NOMO-1 (cell line): ENCODE data around the gene DNM3.

ENCODE experiments used
- DNase-seq, 2 experiments: peaks; one replicate each; lab custom pipeline; 2025; ENCODE audit not compliant: unreplicated experiment in 2 of 2; lab: John Stamatoyannopoulos, UW

DNM3 gene

DNA sequence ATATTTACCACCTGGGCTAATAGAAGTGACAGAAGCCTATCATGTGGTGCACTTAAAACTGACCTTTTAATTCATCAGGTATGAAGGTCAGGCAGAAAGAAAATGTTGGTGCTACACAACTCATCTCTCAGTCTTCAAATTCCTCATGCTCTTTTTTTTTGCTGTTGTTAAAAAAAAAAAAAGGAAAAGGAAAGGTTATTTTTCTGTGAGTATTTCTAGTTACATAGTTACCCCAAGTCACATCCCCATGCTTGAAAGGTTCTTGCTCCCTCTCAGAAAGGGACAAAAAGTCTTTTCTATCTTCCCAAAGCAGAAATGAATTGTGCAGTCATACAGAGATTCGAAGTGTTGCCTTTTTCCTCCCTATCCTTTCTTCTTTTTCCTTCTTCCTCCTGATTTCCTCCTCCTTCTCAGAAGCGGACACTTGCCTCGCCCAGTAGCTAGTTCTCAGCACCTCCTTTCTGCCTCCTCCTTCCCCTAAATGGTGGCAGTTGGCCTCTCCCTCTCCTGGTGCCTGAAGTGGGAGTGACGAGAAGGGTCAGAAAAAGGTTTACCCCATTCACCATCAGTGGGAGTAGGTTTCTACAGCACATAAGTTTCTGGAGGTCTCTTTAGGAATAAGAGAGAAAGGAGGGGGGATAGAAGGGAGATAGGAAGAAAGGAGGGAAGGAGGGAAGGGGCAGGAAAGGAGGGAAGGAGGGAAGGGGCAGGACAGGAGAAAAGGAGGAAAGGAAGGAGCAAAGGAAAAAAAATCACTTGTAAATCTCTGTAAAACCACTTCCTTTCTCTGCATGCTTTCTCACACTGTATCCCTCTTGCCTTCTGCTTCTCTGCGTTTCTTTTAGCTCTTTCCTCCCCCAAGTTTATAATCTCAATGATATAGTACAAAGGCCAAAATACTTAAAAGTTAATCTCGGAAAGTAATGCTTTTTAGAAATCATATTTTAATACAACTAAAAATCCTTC is 558.7 kb downstream of the DNM3 start:
- no peak for DNase-seq

DNA sequence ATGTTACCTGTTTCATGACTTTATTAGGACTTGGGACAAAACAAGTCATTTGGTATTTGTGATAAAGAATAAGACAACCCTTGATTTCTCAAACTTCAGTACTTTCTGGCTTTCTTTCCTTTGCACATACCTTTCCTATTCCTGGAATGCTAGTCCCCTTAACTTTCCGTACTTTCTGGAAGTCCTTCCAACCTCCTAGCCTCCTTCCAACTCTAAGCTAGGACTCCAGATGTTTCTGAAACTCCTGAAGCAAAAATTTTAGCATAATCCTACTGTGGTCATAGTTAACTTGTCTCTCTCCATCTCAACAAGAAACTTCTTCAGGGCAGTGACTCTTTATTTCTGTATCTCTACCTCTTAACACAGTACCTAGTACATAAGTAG is 559.4 kb downstream of the DNM3 start:
- DNase-seq, result no peak

DNA sequence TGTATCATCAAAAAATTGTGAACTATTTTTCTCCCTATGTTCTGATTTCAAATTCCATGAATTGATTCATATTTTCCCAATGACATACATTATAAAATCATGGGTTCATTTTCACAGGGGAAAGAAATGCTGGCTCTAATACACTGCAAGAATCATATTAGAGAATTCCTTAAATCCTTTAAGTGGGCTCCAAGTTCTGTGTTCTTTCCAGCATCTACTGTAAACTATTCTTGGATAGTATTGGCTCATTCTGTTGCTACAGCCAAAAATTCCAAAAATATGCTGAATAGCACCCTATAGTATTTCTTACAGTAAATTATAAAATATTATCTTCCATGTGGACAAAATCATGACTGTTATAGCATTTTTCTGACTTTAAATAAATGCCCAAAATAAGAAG is 560.2 kb downstream of the DNM3 start:
- no peak for DNase-seq

DNA sequence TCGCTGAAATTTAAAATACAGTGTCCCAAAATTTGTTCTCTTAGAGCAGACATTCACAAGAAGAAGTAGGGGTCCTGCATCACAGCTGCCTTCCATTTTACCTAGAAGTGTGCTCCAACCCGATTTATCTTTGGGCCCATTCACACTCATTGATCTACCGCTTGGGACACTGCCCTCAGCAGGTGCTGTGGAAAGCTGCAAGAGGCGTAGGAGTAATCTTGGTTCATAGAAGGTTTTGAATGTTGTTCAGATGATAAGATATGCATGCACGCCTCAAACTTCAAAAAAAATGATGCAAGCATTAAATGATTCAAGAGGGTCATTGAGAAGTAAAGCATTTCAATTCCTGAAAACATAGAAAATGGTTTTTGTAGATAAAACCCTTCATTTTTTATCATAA is 560.6 kb downstream of the DNM3 start:
- no peak for DNase-seq

DNA sequence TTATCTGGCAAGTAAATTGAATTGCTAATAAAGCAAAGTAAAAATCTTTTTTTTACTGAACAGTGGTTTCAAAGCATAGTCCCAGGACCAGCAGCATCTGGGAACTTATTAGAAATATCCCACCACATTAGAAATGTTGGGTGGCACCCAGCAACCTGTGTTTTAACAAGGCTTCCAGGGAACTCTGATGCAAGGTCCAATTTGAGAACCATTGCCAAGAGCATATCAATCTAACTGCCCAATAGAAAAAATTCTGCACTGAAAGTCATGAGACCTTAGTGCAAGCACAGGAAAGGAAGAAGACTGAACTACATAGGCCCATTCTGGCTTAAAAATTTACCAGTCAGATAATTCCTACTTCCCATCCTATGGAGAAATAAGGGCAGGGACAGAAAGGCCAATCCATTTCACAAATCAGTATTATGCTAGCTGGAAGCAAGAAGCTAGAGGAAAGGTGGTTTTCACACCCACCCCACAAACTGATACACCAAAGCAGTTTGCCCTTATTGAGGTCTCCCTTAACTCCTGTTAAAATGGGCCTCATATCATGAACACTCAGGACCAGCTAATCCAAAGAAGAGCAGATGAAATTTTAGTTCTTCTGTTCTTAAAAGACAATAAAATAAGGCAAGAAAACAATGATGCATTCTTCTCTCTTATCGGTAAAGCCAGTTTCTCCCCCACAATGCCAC is 561.7 kb downstream of the DNM3 start:
- DNase-seq, result no peak

DNA sequence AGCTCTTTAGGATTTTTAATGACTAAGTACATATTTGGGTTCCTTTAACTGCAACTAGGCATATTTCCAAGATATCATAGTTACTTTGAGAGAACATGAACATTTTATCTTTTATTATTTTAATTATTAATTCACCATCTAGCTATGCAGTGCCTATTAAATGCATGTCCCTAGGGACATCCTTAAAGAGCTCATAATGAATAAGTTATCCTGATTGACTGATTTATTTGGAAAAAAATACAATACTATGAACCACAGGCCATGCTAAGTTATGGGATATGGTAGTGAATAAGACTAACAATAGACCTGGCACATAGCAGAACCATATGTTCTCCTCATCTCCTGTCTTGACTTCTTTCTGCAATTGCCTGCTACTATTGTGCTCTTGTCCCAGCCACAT is 562.8 kb downstream of the DNM3 start:
- no peak for DNase-seq

DNA sequence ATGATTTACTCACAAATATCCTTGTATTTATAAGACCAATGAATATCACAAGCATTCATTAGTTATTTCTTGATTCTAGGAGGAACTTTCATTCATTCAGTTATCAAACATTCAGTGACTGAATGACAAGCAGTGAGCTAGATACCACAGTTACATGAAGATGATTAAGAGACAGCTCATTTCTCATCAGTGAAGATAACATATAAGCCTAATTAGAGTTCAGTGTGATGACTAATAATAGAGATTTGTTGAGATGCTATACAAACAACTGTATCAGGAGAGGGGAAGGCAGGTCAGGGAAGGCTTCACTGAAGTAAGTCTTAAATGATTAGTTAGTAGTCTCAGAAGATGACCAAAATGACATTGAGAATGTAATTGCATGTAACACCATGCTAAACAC is 564.6 kb downstream of the DNM3 start:
- no peak for DNase-seq

DNA sequence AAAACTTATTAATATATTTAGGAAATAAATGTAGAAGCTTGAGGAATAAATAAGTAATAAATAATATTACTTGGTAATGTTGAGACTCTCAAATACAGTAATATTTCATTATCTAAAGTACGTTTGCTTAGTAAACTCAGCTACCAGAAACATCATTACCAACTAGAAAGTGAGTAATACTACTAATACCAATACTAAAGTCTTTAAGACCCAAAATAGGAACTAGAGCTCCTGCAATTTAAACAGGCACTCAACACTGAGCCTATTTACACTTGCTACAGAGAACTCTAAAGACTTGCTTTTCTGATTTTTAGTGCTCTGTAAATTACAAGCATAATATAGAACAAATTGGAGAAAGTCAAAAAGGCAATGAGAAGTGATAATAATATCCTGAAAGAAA is 565.7 kb downstream of the DNM3 start:
- no peak for DNase-seq

DNA sequence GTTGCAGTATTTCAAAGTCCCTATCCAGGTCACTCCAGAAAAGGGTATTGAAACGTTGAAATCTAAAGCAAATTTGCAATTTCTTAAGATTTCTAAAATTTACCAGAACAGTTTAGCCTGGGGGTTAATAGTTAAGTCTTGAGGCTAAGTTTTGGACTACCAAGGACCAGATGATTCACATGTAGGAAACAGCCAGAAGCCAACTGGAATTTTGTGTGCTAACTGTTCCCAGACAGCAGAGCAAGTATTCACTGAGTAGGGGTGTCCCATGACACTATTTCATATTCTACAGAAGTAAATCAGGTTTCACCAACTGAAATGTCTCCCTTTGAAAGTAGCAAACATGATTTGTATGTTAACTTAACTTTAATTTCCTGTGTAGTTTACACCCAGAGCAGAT is 567.7 kb downstream of the DNM3 start:
- DNase-seq, result no peak

DNA sequence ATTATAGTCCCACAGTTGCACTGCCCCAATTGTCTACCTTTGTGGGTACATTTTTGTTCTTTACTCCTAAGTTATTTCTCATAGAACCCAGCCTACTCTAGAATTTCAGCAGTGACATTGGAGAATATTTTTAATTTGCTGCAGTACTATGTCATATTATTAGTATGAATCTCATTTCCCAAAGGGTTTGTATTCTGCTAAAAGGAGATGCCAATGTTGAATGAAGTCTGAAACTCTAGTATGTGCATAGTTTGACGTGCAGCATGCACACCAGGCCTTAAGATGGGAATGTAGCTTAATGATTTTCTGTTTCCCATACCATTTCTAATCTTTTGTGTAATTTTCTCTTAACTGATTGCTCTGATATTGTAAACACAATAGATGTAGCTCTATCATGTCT is 568.7 kb downstream of the DNM3 start:
- no peak for DNase-seq

DNA sequence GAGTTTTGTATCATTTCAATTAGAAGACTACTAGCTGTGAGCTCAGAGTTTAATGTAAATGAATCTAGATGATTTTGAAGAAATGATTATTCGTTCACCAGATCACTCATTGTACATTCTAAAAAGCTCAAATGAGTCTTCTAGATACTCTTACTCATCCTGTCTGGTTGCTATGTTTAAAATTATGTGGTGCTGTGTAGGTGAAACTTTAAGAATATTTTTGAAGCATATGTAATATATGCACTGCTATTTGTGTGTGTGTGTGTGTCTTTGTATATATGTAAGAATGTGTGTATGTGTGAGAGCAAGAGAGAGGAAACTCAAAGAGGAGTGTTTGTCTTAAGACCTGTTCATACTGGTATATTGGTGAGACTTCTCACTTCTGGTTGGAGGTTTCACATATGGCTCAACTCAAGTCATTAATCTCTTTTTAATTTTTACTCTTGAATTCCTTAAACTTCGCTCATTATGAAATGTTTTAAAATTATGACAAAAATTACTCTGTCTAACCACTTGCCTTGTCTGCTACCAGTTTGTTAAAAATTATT is 570.6 kb downstream of the DNM3 start:
- DNase-seq, result no peak

DNA sequence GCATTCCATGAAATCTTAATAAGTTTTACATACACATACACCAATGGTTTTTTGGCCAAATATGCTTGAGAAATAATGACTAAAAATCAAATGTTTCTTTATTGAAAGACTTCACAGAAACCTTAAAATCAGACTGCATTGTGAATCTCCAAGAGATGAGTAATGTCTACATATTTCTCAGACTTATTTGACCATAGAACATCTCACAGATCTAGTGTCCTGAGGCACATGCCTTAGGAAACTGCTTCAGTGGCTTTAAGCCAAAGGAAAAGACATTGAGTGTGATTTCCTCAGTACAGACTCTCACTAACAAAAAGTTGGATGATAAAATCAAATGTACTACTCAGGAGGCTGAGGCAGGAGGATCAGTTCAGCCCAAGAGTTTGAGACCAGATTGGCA is 573.0 kb downstream of the DNM3 start:
- DNase-seq, result no peak

DNA sequence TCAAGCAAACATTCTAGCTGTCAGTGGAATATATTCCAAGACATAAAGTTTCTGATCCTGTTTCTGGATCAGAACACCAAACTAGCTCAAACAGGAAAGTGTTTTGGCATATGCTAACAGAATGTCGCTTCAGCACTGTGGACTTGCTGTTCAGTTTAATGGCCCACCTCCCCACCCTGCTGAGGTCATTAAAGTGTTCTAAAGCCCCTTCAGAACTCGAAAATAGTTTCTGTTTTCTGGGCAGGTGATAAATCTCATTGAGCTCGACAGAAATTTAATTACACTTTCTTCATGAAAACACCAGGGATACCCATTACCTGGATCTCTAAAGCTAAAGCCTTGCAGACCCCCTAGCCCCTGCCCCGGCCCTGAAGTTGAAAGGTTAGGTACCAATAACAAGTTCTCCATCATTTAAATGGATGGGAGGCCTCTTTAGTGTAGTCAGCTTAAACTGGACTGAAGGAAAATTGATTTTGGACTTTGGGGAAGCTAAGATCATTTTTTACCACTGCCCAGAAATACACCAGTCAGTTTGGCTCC is 575.3 kb downstream of the DNM3 start:
- no peak for DNase-seq

DNA sequence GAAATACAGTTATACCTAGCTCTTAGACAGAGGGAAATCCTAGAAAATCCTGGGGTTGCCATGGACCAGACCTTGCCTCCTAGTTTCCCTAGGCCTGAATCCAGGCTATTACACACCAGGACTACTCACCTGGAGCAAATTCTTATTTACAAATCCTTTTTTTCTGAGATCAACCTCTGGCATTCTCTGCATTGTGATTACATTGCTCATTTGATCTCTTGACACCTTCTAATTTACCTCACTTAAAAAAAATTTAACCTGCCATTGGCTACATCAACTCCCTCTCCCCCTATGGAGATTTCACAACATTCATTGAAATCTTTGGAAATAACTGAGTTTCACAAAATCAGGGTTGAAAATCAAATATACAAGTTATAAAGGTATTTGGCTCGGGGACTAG is 576.3 kb downstream of the DNM3 start:
- DNase-seq, result no peak

DNA sequence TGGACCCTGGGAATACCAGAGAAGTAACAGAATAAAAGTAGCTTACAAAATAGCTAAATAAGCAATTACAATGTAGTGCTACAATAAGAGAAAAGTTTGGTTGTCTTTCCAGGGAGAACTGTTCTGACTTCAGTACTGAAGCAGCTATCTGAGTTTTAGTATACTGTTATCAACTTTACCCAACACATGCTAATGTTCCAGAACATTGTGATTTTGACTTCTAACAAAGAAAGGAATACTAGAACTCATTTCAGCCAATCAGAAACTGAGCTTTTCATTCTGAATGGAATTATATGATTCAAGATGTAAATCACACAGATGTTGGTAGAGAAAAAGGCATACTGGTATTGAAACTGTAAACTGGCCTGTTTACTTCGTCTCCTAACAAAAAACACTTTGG is 579.1 kb downstream of the DNM3 start, which contains the start of gene C1orf105:
Gene C1orf105, plus strand, starts transcription at position 301 of the 400 bp plus-strand sequence. CDS start 201 bp downstream, outside the sequence.
- DNase-seq, result no peak

DNA sequence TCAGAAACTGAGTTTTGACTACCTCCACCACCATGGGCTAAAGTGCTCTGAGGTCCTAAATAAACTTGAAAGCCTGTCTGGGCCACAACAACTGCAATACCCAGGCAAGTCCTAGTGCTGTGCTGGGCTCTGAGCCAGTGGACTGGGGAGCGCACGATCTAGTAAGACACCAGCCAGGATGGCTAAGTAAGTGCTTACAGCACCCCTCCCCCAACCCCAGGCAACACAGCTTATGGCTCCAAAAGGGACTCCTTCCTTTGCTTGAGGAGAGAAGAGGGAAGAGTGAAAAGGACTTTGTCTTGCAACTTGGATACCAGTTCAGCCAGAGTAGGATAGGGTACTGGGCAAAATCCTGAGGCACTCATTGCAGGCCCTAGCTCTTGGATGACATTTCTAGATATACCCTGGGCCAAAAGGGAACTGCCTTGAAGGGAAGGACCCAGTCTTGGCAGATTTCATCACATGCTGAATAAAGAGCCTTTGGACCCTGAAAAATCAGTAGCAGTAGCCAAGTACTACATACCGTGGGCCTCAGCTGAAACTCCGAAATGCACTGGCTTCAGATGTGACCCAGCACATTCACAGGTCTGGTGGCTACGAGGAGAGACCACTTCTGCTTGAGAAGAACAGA is 580.8 kb downstream of the DNM3 start:
- no peak for DNase-seq

DNA sequence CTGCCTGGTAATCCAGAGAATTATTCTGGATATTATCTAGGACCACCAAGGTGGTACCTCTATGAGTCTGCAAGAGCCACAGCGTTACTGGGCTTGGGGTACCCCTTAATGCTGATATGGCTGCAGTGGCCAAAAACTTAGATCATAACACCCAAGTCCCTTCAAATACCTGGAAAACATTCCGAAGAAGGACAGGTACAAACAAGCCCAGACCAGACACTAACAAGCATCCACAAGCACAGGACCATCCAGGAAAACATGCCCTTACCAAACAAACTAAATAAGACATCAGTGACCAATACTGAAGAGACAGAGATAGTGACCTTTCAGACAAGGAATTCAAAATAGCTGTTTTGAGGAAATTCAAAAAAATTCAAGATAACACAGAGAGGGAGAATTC is 582.0 kb downstream of the DNM3 start:
- DNase-seq, result no peak

DNA sequence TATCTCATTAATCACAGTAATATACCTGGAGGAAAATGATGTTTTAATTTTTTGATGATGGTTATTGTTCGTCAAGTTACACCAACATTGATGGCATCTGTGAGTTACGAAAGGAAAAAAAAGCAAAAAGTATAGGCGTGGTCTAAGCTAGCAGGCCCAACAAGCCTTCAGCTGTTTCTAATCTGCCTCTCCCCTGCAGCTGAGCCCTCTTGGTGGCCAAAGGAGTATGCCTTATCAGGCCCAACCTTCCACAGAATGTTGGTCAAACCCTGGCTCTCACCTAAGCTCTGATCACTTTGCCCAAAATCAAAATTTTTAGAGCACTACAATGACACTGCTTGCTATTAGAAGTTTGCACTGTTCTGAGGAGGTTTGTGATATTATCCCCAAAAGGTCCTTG is 584.0 kb downstream of the DNM3 start:
- DNase-seq, result no peak

DNA sequence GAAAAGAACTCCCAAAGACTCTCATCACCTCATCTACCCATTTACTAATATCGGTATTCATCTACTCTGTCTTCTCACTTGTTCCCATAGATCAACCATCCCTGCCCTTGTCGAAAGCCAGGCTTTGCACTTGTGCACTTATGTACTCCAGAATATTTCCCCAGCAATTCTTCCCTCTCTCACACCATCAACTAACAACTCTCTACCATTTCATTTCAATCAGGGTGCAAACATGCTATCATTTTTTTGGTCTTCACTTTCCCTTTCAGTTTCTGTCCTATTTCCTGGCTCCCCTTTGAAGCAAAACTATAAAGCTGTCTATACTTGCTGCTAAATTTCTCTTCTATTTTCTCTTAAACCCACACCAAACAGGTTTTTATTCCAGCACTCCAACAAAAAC is 585.9 kb downstream of the DNM3 start:
- no peak for DNase-seq

DNA sequence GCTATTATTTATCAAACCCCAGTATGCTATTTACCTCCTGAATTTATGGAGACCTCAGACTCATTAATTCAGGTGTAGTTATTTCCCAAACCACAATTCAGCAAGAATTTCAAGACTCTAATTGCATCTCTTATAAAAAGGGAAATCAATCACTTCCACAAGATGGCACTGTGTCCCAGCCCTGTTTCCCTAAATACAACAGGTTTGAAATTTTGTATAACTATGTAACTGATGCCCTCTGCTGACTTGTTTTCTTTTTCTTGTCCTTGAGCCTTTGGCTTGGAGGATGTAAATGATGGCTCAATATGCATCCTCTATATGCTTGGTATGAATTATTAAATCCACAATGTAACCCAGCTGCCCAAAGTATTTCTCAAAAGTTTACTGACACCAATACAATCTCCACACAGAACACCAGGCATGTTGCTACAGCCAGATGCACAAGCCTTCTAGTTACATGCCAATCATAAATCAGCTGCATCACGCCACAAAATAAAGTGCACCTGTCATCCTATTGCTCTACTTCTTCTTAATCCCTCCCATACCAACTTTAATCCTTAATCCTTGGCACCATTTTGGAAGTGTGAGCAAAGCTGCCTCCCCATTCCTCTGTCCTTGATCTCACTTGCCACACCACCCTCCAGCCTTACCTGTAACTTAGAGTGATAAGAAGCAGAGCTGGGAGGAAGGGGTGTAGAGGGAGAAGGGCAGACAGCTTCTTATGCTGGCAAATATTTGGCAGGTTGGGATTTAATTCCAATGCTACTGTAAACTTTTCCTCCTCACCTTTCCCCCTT is 588.2 kb downstream of the DNM3 start:
- peak; percentile 42 to 73 for DNase-seq
